ENCODE measurements around the gene TSHR.
"Not testable (repeated sequence)": the region's sequence is repeated elsewhere in the genome, so short reads cannot be mapped to it uniquely, and the experiment has no call there.

Gene TSHR

DNA sequence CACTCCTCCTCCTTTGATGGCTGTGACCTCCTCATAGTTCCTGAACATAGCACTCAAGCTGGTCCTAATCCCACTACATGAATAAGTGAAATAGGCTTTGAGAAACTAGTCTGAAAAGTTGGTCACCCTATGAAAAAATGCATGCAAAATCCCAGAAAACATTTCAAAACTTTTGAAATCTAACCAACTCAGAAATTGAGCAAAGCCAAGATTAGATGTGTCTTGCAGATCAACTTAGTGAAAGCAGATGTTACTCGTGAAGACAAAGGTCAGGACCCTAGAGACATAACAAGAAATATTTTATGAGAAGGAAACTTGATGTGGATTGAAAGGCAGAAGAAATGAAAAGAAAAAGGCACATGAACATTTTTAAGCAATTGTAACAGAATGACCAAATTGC, 63.3 kb downstream of the TSHR start:
- Histone ChIP-seq H3K36me3 (ENCODE audit: control insufficient read depth, low read length) (no peaks in the 10 kb centered on the region), H3K9me2 (replicated peaks; ENCODE audit: control insufficient read depth, low read length) (no peaks in the 10 kb centered on the region), H3K79me2 (ENCODE audit: control insufficient read depth, low read length) (no peaks in the 10 kb centered on the region), H4K20me1 (ENCODE audit: control insufficient read depth, insufficient read depth, low read depth, low read length) (no peaks in the 10 kb centered on the region), H3K4me1 (ENCODE audit: control insufficient read depth, low read length) (no peaks in the 10 kb centered on the region), H3F3A (ENCODE audit: control insufficient read depth, insufficient read depth) (no peaks in the 10 kb centered on the region), H3K9me3 (ENCODE audit: control insufficient read depth, insufficient read depth, low read length) (peaks cover under 1% of the 10 kb centered on the region; the same call in 1 of the 2 replicates), H3K27me3 (ENCODE audit: control insufficient read depth, low read length) (no peaks in the 10 kb centered on the region), H3K27ac (ENCODE audit: low read depth, low read length) (no peak overlapping the region), H3K4me2 (ENCODE audit: low read length) (no peak overlapping the region), H3K4me3 (ENCODE audit: low read length) (no peak overlapping the region)
- TF ChIP-seq, protein P1, sequence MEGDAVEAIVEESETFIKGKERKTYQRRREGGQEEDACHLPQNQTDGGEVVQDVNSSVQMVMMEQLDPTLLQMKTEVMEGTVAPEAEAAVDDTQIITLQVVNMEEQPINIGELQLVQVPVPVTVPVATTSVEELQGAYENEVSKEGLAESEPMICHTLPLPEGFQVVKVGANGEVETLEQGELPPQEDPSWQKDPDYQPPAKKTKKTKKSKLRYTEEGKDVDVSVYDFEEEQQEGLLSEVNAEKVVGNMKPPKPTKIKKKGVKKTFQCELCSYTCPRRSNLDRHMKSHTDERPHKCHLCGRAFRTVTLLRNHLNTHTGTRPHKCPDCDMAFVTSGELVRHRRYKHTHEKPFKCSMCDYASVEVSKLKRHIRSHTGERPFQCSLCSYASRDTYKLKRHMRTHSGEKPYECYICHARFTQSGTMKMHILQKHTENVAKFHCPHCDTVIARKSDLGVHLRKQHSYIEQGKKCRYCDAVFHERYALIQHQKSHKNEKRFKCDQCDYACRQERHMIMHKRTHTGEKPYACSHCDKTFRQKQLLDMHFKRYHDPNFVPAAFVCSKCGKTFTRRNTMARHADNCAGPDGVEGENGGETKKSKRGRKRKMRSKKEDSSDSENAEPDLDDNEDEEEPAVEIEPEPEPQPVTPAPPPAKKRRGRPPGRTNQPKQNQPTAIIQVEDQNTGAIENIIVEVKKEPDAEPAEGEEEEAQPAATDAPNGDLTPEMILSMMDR (IDR thresholded peaks at IDR 0.05; ENCODE audit: low read depth, low read length, poor library complexity, severe bottlenecking), result no peak
- no peak for TF ChIP-seq EZH2phosphoT487 (IDR thresholded peaks at IDR 0.05; ENCODE audit: borderline replicate concordance, low read length)

DNA sequence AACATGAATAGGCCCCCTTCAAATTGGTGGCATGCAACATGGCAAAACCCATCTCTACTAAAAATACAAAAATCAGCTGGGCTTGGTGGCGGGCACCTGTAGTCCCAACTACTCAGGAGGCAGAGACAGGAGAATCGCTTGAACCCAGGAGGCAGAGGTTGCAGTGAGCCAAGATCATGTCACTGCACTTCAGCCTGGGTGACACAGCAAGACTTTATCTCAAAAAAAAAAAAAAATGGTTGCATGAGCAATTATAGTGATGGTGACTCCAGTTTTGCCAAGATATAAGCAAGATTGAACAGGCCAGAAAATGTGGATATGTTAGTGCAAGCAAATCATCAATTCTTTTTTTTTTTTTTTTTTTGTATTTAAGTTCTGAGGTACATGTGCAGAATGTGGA, 63.7 kb downstream of the TSHR start:
- not testable (repeated sequence) for H3K4me2 ChIP-seq (ENCODE audit: low read length); H3F3A ChIP-seq (ENCODE audit: control insufficient read depth, insufficient read depth); H4K20me1 ChIP-seq (ENCODE audit: control insufficient read depth, insufficient read depth, low read depth, low read length); H3K4me3 ChIP-seq (ENCODE audit: low read length); H3K27me3 ChIP-seq (ENCODE audit: control insufficient read depth, low read length); H3K79me2 ChIP-seq (ENCODE audit: control insufficient read depth, low read length); H3K4me1 ChIP-seq (ENCODE audit: control insufficient read depth, low read length); H3K9me2 ChIP-seq (replicated peaks; ENCODE audit: control insufficient read depth, low read length); H3K27ac ChIP-seq (ENCODE audit: low read depth, low read length); H3K9me3 ChIP-seq (ENCODE audit: control insufficient read depth, insufficient read depth, low read length); H3K36me3 ChIP-seq (ENCODE audit: control insufficient read depth, low read length)

DNA sequence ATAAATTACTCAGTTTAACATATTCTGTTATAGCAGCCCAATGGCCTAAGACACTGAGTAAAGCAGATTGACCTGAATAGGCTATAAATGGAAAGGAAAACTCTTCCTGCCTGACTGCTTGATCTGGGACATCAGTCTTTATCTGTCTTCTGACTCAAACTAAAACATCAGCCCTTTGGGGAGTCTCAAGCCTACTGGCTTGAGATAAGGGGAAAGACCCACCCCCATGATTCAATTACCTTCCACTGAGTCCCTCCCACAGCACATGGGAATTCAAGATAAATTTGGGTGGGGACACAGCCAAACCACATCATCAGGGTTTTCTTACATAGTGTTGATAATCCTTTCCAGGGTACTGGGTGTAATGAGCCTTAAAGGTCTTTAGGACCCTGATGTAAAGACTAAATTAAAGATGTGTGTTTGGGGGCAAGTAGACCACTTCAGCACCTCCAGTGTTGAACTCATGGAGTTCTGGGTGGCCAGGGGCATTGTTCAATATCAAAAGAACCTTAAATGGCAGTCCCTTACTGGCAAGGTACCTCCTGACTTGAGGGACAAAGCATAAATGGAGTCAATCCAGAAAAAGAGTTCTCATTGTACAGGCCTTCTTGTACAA, 67.8 kb downstream of the TSHR start:
- H3K4me2 ChIP-seq (ENCODE audit: low read length), result no peak overlapping the region

DNA sequence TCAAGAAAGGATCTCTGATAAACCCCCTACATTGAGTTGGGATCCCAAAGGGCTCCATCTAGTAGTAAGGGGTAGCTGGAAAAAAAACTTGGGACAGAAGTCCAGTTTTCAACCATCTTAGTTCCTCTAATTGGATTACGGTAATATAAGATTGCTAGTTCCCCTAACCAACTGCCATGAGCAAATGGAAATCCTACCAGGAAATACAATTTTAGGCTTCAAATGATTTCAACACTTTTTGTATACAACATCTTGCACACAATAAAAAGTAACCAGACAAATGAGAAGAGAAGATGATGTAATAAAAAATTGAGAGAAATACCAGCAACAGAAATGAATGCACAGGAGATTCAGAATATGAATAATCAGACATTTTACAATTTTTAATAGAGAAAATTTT, 73.0 kb downstream of the TSHR start:
- TF ChIP-seq, protein P1 (IDR thresholded peaks at IDR 0.05; ENCODE audit: low read depth, low read length, poor library complexity, severe bottlenecking), result no peak
- no peak for TF ChIP-seq EZH2phosphoT487 (IDR thresholded peaks at IDR 0.05; ENCODE audit: borderline replicate concordance, low read length)
- no peaks in the 10 kb centered on the region for H3K9me3 ChIP-seq (ENCODE audit: control insufficient read depth, insufficient read depth, low read length)
- H3F3A ChIP-seq (ENCODE audit: control insufficient read depth, insufficient read depth), result no peaks in the 10 kb centered on the region
- no peaks in the 10 kb centered on the region for H3K4me1 ChIP-seq (ENCODE audit: control insufficient read depth, low read length)
- H3K4me3 ChIP-seq (ENCODE audit: low read length), result no peak overlapping the region
- H3K79me2 ChIP-seq (ENCODE audit: control insufficient read depth, low read length), result no peaks in the 10 kb centered on the region
- no peaks in the 10 kb centered on the region for H3K9me2 ChIP-seq (replicated peaks; ENCODE audit: control insufficient read depth, low read length)
- no peaks in the 10 kb centered on the region for H3K36me3 ChIP-seq (ENCODE audit: control insufficient read depth, low read length)
- H3K27me3 ChIP-seq (ENCODE audit: control insufficient read depth, low read length), result no peaks in the 10 kb centered on the region
- no peak overlapping the region for H3K27ac ChIP-seq (ENCODE audit: low read depth, low read length)
- no peaks in the 10 kb centered on the region for H4K20me1 ChIP-seq (ENCODE audit: control insufficient read depth, insufficient read depth, low read depth, low read length)
- H3K4me2 ChIP-seq (ENCODE audit: low read length), result no peak overlapping the region

More for the DNA sequence above, 67.8 kb downstream of the TSHR start:
- Histone ChIP-seq H3K79me2 (ENCODE audit: control insufficient read depth, low read length) (no peaks in the 10 kb centered on the region), H3K4me1 (ENCODE audit: control insufficient read depth, low read length) (no peaks in the 10 kb centered on the region), H4K20me1 (ENCODE audit: control insufficient read depth, insufficient read depth, low read depth, low read length) (no peaks in the 10 kb centered on the region), H3K36me3 (ENCODE audit: control insufficient read depth, low read length) (no peaks in the 10 kb centered on the region), H3K9me2 (replicated peaks; ENCODE audit: control insufficient read depth, low read length) (no peaks in the 10 kb centered on the region), H3F3A (ENCODE audit: control insufficient read depth, insufficient read depth) (no peaks in the 10 kb centered on the region), H3K9me3 (ENCODE audit: control insufficient read depth, insufficient read depth, low read length) (no peaks in the 10 kb centered on the region), H3K4me3 (ENCODE audit: low read length) (no peak overlapping the region), H3K27ac (ENCODE audit: low read depth, low read length) (no peak overlapping the region), H3K27me3 (ENCODE audit: control insufficient read depth, low read length) (no peaks in the 10 kb centered on the region)
- no peak for TF ChIP-seq EZH2phosphoT487 (IDR thresholded peaks at IDR 0.05; ENCODE audit: borderline replicate concordance, low read length)
- TF ChIP-seq, protein P1 (IDR thresholded peaks at IDR 0.05; ENCODE audit: low read depth, low read length, poor library complexity, severe bottlenecking), result no peak

All from DOHH2 (cell line).